Globus pallidus (tissue), 1 donor: ENCODE measurements around the gene TLX3.
"Not testable (repeated sequence)": the region's sequence is repeated elsewhere in the genome, so short reads cannot be mapped to it uniquely, and the experiment has no call there.

ENCODE experiments used
- DNase-seq: peaks from one replicate; pipeline ENCODE4 v3.0.0-alpha.2; 2015; ENCODE audit warnings: low spot score

The TLX3 gene

GRCh38 chr5:171308453-171309275 lies at the start of gene TLX3:
TSS of gene TLX3 (plus strand) at chr5:171309248. CDS start at chr5:171309366, 118 bp downstream.
- DNase-seq = no peak

- no peak for DNase-seq
Measured at GRCh38 chr5:171261361-171261760, 47.7 kb upstream of the TLX3 start.

DNA sequence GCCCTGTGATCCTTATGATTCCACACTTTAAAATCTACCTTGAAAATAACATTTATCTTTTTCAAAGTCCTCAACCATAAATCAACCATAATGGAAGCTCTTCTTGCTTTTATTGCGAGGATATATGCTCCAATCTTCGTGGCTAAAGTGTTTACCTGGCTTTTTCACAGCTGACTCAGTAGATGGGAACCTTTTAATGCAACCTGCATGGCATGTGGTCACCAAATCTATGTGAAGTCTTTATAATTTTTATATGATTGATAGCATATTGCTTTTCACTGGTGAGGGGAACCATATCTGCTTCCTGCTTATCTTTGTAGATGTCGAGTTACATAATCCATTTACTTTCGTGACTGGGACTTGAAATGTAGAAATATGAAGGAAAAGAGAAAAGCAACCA lies 47.1 kb upstream of the TLX3 start:
- no peak for DNase-seq

DNA sequence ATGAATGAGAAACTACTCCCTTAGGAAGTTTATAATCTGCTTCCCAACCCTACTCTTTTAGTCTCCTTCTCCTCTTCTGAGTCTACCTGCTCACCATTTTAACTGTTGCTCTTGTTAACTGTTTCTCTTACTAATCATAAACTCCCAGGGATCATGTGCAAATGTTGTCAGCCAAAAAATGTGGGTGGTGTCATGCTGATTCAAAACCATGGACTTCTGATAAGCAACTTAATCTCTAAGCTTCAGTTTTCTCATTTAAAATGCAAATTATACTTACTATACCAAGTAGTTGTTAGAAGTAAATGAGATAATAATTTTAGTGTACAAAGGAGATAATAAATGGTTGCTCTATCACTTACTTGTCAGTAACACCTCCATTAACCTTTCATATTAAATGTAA lies 45.9 kb upstream of the TLX3 start:
- no peak for DNase-seq

- DNase-seq = no peak
Measured at GRCh38 chr5:171264843-171265242, 44.2 kb upstream of the TLX3 start.

DNA sequence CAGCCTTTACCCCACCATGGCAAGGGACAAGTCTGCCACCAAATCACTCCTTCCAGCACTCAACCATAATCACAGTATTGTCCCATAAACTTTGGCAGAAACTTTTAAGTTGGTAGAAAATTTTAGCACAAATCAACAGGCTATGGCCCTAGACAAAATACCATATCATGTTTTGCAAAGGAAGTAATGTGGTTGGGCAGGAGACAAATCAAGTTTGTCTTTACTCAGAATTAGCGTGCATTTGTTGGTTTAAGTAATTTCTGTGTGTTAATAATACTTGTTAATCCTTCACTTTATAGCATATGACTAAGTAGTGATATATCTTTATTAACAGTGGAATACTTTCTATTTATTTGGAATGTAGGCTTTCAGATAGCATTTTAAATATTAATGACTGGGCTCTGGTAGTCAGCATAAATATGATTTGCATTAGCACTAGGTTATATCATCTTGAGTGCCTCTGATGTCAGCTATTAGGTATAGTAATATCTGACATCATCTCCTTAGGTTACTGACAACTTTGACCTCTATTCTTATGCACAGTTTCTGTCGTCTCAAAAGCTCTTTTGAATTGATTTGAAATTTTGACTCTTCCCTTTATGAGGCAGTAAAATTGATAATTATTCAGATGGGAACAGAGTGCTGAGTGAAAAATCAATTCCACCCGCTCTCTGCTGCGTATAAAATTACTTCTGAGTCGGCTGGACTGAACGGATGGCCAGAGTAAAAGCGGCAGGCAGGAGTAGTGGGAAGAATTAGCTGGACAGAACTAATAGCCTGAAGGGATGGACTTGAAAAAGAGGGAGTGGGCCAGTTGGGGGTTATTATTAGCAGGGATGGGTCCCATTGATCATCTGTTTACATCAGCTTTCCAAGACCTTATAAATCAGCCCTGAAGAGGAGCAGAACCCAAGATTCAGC lies 40.1 kb upstream of the TLX3 start:
- DNase-seq = no peak

- DNase-seq = no peak
Measured at GRCh38 chr5:171269717-171270116, 39.3 kb upstream of the TLX3 start.

DNA sequence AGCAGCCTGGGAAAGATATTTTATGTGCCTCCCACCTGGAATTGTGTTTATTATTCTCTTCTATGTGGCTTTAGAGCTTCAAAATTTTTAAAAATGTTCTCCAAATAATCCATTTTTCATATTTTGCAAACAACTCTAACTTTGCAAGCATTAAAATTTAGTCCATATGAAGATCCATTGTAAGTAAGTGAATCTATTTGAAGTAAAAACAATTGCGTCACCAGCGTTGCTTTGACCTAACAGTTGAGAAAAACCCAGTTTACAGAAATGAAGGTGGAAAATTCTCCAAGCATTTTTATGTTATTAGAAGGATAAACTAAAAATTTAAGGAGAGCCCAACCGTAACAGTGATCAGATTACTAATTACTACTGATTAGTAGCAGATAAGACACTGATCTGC lies 38.9 kb upstream of the TLX3 start:
- DNase-seq = no peak

DNA sequence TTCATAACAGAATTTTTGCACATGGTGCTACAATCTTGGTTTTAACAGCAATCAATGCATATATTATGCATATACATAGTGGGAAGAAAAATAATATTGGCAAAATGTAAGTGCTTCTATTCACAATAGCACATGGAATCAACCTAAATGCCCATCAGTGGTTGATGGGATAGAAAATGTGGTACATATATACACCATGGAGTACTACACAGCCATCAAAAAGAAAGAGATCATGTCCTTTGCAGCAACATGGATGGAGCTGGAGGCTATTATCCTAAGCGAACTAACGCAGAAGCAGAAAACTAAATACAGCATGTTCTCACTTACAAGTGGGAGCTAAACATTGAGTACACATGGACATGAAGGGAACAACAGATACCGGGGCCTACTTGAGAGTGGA lies 37.2 kb upstream of the TLX3 start:
- DNase-seq = no peak

DNA sequence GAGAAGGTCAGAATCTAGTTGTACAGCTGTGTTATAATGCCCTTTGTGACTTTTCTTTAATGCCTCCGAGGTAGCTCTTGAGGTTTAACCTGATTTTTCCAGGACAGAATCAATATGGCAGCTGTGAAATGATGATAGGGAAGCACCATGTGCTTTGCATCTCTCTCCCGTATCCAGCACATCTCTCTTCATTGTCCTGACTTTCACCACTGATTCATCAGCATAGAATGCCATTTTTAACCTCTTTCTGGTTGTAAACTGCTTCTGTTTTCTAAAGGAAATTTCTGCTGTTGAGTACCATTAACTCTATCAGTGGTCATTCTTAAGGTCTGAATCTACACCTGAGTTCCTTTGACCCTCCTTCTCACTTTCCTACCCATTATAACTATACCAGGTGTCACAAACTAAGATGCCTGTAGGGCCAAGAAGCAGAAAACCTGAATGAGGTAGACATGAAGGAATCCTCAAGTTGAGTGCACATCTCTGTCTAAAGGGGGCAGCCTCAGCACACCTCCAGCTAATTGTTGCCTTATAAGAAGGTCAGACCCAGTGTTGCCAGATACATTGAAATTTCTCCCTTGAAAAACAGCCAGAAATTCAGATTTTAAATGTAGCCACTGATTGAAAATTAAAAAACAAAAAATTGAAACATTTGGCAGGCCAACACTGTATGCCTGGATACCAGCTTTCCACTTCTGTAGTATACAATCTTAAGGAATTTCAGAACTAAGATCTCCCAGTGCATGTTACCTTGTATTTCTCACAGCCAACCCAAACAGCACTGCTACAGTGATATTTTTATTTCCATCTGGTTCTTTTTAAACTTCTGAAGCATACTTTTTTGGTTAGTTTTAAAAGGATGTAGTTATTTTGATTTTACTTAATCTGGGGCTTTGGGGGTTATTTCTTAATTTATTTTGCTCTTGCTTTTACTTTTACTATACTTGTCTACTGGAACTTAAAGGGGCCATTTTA lies 35.8 kb upstream of the TLX3 start:
- no peak for DNase-seq

DNA sequence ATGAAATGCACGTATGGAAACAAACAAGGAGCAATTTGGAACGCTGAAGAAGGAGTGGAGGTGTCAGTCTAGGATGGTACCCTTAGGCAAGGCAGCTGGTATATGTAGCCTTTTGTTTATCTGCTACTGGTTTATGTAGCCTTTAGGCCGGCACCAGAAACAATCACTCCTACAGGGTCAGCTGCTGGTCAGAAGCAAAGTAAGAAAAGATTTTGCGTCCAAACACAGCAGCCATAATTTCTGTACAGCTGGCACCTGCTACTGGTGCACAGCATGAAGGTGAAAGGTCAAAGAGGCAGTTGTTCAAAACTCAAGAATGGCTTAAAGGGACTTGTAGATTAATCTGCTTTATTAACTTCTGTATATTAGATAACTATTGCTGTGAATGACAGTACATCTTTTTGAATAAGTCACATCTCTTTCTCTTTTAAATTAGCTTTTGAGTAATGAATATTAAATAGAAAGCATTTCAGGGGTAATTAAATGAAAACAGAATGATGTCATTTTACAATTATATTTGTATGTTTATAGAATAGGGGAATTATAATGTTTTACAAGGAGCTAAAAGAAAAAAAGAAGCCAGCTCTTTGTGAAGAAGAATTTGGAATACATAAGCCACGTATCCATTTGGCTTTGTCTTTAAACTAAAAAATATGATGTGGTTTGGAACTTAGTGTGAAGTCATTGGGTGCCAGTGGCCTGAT lies 33.1 kb upstream of the TLX3 start:
- no peak for DNase-seq

DNA sequence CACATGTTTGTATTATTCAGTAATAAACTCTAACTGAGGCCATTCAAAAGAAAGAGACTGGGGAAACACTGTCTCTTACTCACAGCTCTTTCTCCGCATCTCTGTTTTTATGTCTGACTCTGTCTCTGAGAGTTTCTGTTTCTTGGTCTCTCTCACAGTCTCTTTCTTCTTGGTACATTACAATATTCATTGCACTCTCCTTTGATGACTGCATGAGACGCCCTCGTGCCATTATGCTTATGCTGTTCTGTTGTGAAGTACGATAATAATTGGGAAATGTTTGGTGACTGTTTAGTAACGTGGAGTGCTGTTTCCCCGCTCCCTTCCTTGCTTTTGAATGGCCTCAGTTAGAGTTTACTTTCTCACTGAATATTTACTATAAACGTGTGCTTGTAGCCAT lies 25.3 kb upstream of the TLX3 start:
- no peak for DNase-seq

GRCh38 chr5:171285465-171285864 lies 23.6 kb upstream of the TLX3 start:
- no peak for DNase-seq

DNA sequence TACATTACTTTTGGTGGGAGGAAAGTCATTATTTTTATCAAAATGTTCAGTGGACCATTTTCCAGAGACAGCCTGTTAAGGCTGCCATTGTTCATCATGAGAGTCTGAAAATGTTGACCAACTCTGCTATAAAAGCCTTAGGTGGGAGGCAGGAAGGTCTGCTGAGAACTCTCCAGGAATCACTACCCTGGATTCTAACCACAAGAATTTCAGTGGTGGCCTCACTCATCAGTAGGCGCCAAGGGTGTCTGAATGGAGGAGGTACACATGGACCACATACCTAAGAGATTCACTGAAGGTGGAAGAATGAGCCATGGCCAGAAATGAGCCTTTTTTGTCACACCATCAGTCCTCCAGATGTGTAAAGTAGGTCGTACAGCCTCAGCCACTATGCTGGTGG lies 21.0 kb upstream of the TLX3 start:
- no peak for DNase-seq

GRCh38 chr5:171291371-171291770 lies 17.7 kb upstream of the TLX3 start:
- DNase-seq = no peak

- DNase-seq = no peak
Measured at GRCh38 chr5:171295299-171295698, 13.7 kb upstream of the TLX3 start.

GRCh38 chr5:171295801-171296200 lies 13.2 kb upstream of the TLX3 start:
- no peak for DNase-seq

DNA sequence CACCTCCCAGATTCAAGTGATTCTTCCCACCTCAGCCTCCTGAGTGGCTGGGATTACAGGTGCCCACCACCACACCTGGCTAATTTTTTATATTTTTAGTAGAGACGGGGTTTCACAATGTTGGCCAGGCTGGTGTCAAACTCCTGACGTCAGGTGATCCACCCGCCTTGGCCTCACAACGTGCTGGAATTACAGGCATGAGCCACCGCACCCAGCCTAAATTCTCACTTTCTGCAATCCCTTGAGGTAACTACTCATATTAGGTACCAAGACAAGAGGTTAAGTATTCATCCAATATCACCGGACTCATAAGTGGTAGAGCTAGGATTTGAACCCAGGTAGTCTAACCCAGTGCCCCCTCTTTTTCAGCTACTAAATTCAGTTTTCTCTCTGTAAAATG lies 11.1 kb upstream of the TLX3 start:
- not testable (repeated sequence) for DNase-seq

DNA sequence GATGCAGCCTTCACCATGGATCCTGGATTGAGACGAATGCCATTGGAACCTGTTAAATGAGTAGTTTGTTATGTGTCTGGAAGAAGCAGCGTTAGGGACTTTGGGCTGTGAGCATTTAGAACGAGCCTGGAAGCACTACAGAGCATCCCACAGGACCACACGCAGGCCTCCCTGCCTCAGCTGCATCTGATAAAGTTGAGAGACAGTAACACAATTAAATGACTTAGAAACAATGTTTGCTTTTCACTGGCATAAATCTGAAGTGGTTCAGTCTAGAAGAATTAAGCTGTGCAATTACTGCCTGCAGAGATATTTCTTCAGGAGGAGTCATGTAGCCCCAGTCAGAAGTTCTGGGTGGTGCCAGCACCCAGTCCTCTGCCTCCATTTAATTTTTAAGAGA lies 9.8 kb upstream of the TLX3 start:
- no peak for DNase-seq

- no peak for DNase-seq
Measured at GRCh38 chr5:171299851-171300250, 9.2 kb upstream of the TLX3 start.

DNA sequence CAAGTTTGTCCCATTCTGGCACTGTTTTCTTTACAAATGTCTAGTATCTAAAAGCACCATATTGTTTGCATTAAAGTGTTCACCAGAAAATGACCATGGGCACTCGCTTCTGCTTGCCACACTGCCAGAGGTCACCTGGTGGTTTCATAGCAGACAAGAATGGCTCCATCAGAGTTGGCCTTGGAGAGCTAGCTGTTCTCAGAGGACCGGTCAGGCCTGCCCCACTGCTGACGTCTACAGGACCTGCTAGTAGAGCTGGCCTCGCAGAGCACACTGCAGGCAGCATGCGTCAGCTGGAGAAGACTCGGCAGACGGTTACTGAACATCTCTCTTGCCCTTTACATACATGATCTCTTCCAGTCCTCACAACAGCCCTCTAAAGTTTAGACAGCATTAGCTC lies 8.7 kb upstream of the TLX3 start:
- no peak for DNase-seq
